ENCODE data around the gene CACUL1.

GRCh38 chr10:118771976-118772375, 17.2 kb upstream of the CACUL1 start:
- TF ChIP-seq CTCF (IDR thresholded peaks at IDR 0.05 in 8 of 11, conservative IDR thresholded peaks at IDR 0.05 in 3 of 11): no peak
- TF ChIP-seq POLR2AphosphoS5 (IDR thresholded peaks at IDR 0.05): no peak
- no peak for TF ChIP-seq POLR2A (IDR thresholded peaks at IDR 0.05)
